ENCODE data around the gene ATXN1.

The ATXN1 gene

GRCh38 chr6:16523606-16524379, 237.5 kb downstream of the ATXN1 start:
- no peak for DNase-seq
- intact Hi-C loops (cut with DNase I; ENCODE audit: low total_unique reads) = no loop called here
- H3K36me3 ChIP-seq = peaks cover 0 to 14% (median 12%) of the 10 kb centered on the region in 3 donors

GRCh38 chr6:16522937-16523336, 238.3 kb downstream of the ATXN1 start:
- Histone ChIP-seq H3K27ac (no peak overlapping the region), H3K36me3 (peaks cover 0 to 14% (median 12%) of the 10 kb centered on the region in 3 donors), H3K4me3 (no peak overlapping the region), H3K9me3 (no peaks in the 10 kb centered on the region), H3K4me1 (peaks cover 0 to 10% (median 5%) of the 10 kb centered on the region in 4 donors), H3K27me3 (no peaks in the 10 kb centered on the region)
- no peak for TF ChIP-seq CTCF (IDR thresholded peaks at IDR 0.05)
- DNase-seq = no peak
- intact Hi-C loops (cut with DNase I; ENCODE audit: low total_unique reads) = no loop called here

More at GRCh38 chr6:16523606-16524379, 237.5 kb downstream of the ATXN1 start:
- Histone ChIP-seq H3K4me1 (peaks cover 0 to 10% (median 5%) of the 10 kb centered on the region in 4 donors), H3K4me3 (no peak overlapping the region), H3K27ac (no peak overlapping the region), H3K27me3 (no peaks in the 10 kb centered on the region), H3K9me3 (no peaks in the 10 kb centered on the region)
- TF ChIP-seq CTCF (IDR thresholded peaks at IDR 0.05) = no peak

- no peak for DNase-seq
- Histone ChIP-seq H3K36me3 (peaks cover 0 to 14% (median 12%) of the 10 kb centered on the region in 3 donors), H3K9me3 (no peaks in the 10 kb centered on the region), H3K4me3 (no peak overlapping the region), H3K27me3 (no peaks in the 10 kb centered on the region), H3K27ac (no peak overlapping the region), H3K4me1 (peaks cover 0 to 10% (median 5%) of the 10 kb centered on the region in 4 donors)
- no peak for TF ChIP-seq CTCF (IDR thresholded peaks at IDR 0.05)
- intact Hi-C loops (cut with DNase I; ENCODE audit: low total_unique reads) = no loop called here
These were observed 239.7 kb downstream of the ATXN1 start for GRCh38 chr6:16521528-16521927.

GRCh38 chr6:16519265-16520242, 241.7 kb downstream of the ATXN1 start:
- no peaks in the 10 kb centered on the region for H3K27me3 ChIP-seq
- H3K4me3 ChIP-seq = no peak overlapping the region
- TF ChIP-seq CTCF (IDR thresholded peaks at IDR 0.05) = no peak
- no peak for DNase-seq
- H3K36me3 ChIP-seq = peaks cover 0 to 14% (median 12%) of the 10 kb centered on the region in 3 donors
- intact Hi-C loops (cut with DNase I; ENCODE audit: low total_unique reads) = loop anchor here (10.0 kb wide), 1 partner anchor 235 kb away; no protein-coding TSS in a partner anchor
- peaks cover 0 to 12% (median 6%) of the 10 kb centered on the region in 4 donors for H3K4me1 ChIP-seq
- H3K9me3 ChIP-seq = no peaks in the 10 kb centered on the region
- H3K27ac ChIP-seq = no peak overlapping the region

- TF ChIP-seq CTCF (IDR thresholded peaks at IDR 0.05) = no peak
- H3K27ac ChIP-seq = no peak overlapping the region
- peaks cover 0 to 14% (median 12%) of the 10 kb centered on the region in 3 donors for H3K36me3 ChIP-seq
- H3K9me3 ChIP-seq = no peaks in the 10 kb centered on the region
- no peaks in the 10 kb centered on the region for H3K27me3 ChIP-seq
- intact Hi-C loops (cut with DNase I; ENCODE audit: low total_unique reads) = loop anchor here (10.0 kb wide), 1 partner anchor 237 kb away; no protein-coding TSS in a partner anchor
- H3K4me3 ChIP-seq = no peak overlapping the region
- no peak for DNase-seq
- H3K4me1 ChIP-seq = peaks cover 0 to 24% (median 14%) of the 10 kb centered on the region in 4 donors
These were observed 243.0 kb downstream of the ATXN1 start for GRCh38 chr6:16518265-16518664.

Measured in tibial artery (tissue), 4 donors.